Endodermal cell (in vitro differentiated cells): ENCODE results near the gene PPFIBP2. TPM values are rescaled to one million over a fixed set of nuclear protein-coding genes. Genes with fewer than 3 reads are reported as not detected.
A peak's percentile ranks its signal among the peaks of the same experiment; 100 is the strongest.

Experiments used
- DNase-seq: peaks from one replicate; pipeline ENCODE4 v3.0.0-alpha.2; 2017
- H3K27ac ChIP-seq: 2 replicates; pipeline ENCODE4 v1.5.1; 2013; ENCODE audit warnings: mild to moderate bottlenecking, low read depth, low read length, moderate library complexity
- H3K27me3 ChIP-seq: 2 replicates; pipeline ENCODE4 v1.6.1; 2013; ENCODE audit warnings: mild to moderate bottlenecking, low read length, moderate library complexity; ENCODE audit not compliant: insufficient read depth, control insufficient read depth, poor library complexity, severe bottlenecking
- H3K36me3 ChIP-seq: 2 replicates; pipeline ENCODE4 v1.7.0; 2013; ENCODE audit warnings: mild to moderate bottlenecking, low read length, moderate library complexity; ENCODE audit not compliant: control insufficient read depth, insufficient read depth
- H3K4me1 ChIP-seq: one replicate; pipeline ENCODE4 v1.7.0; 2013; ENCODE audit warnings: low read length; ENCODE audit not compliant: control insufficient read depth, insufficient read depth
- H3K4me3 ChIP-seq: 2 replicates; pipeline ENCODE4 v1.5.1; 2013; ENCODE audit warnings: mild to moderate bottlenecking, low read length, moderate library complexity
- H3K9ac ChIP-seq: 2 replicates; pipeline ENCODE4 v1.6.1; 2013; ENCODE audit warnings: mild to moderate bottlenecking, low read length, moderate library complexity; ENCODE audit not compliant: poor library complexity, severe bottlenecking; ENCODE audit errors: extremely low read depth
- H3K9me3 ChIP-seq: 2 replicates; pipeline ENCODE4 v1.6.1; 2013; ENCODE audit warnings: mild to moderate bottlenecking, low read length, moderate library complexity; ENCODE audit not compliant: control insufficient read depth
- H3K27ac Mint-ChIP-seq: 2 replicates; pipeline ENCODE4 v1.8.0; 2020; ENCODE audit warnings: mixed read lengths
- H3K27me3 Mint-ChIP-seq: 2 replicates; pipeline ENCODE4 v1.8.0; 2021; ENCODE audit warnings: mild to moderate bottlenecking, mixed read lengths; ENCODE audit not compliant: insufficient read depth
- H3K36me3 Mint-ChIP-seq: 2 replicates; pipeline ENCODE4 v1.8.0; 2020; ENCODE audit warnings: low read depth, mixed read lengths
- H3K4me1 Mint-ChIP-seq: 2 replicates; pipeline ENCODE4 v1.8.0; 2020; ENCODE audit warnings: mixed read lengths
- H3K4me3 Mint-ChIP-seq: 2 replicates; pipeline ENCODE4 v1.8.0; 2020; ENCODE audit warnings: mild to moderate bottlenecking, moderate library complexity, mixed read lengths
- H3K9me3 Mint-ChIP-seq: 2 replicates; pipeline ENCODE4 v1.8.0; 2020; ENCODE audit warnings: mild to moderate bottlenecking, mixed read lengths
- CTCF ChIP-seq: fragments of 200-600 bp; sonication (generic); conservative IDR thresholded peaks from 2 replicates; pipeline ENCODE4 v1.5.0; 2021; ENCODE audit warnings: antibody characterized with exemption, mild to moderate bottlenecking
- WGBS, 2 experiments: methylation state at CpG; one replicate each; pipeline versions ENCODE4 v1.1.5 to v1.1.7; 2013; ENCODE audit warnings: missing lambda C conversion rate in 2 of 2, mixed read lengths in 1 of 2; ENCODE audit not compliant: insufficient coverage in 1 of 2, insufficient read length in 1 of 2; 5-methylcytosine and 5-hydroxymethylcytosine counted together
- long read RNA-seq, 4 experiments: library from polyadenylated mRNA in 2 of 4; library from RNA in 1 of 4; library from capped mRNA in 1 of 4; stranded (forward) in 3 of 4; unstranded in 1 of 4; transcript quantifications; one replicate each; pipeline ENCODE4 v2.0.0, GENCODE V29; 2020 to 2021; ENCODE audit warnings: inconsistent platforms in 1 of 4
- polyA plus RNA-seq, 2 experiments: library from polyadenylated mRNA; stranded (reverse); fragments of 50-300 nt; gene quantifications; one replicate each; pipeline ENCODE4 v1.2.3, GENCODE V29; 2013
- total RNA-seq, 2 donors: library from RNA; stranded (reverse); fragmentation: NEBNext Ultra II Directional in 1 of 2; extraction: Animal tissue kit (Norgen Biotek cat#: 25700) in 1 of 2; gene quantifications; 2 replicates in 1 of 2; 3 replicates in 1 of 2; pipeline ENCODE4 v1.2.1, GENCODE V29; 2021

PPFIBP2 gene
- 100 to 1,000 TPM; 149 to 195 TPM for total RNA-seq
- polyA plus RNA-seq (2013, experiment 1 of 2), result 23.6 TPM
- 16.9 TPM for polyA plus RNA-seq (2013, experiment 2 of 2)
- long read RNA-seq, experiment 1, transcript PPFIBP2-216 (20 exons, 2,965 nt), result major isoform, 12 of 48 reads
- long read RNA-seq, experiment 1, partial matches to known transcripts, result 17 of 48 reads
- long read RNA-seq, experiment 1, other reads (novel, unspliced or antisense), result 18 of 48 reads
- long read RNA-seq, experiment 2, transcript PPFIBP2-216 (20 exons, 2,965 nt), result major isoform, 207 of 394 reads
- long read RNA-seq, experiment 2, transcript PPFIBP2-201 (24 exons, 3,557 nt), result minor isoform, 44 of 394 reads
- long read RNA-seq, experiment 2, partial matches to known transcripts, result 43 of 394 reads
- long read RNA-seq, experiment 2, other reads (novel, unspliced or antisense), result 100 of 394 reads
- long read RNA-seq, experiment 3, transcript PPFIBP2-201 (24 exons, 3,557 nt), result minor isoform, 83 of 682 reads
- long read RNA-seq, experiment 3, transcript PPFIBP2-216 (20 exons, 2,965 nt), result major isoform, 381 of 682 reads
- long read RNA-seq, experiment 3, partial matches to known transcripts, result 43 of 682 reads
- long read RNA-seq, experiment 3, other reads (novel, unspliced or antisense), result 173 of 682 reads
- long read RNA-seq, experiment 4, transcript PPFIBP2-216 (20 exons, 2,965 nt), result major isoform, 19 of 52 reads
- long read RNA-seq, experiment 4, partial matches to known transcripts, result 25 of 52 reads
- long read RNA-seq, experiment 4, other reads (novel, unspliced or antisense), result 7 of 52 reads

GRCh38 chr11:7513234-7514098 lies at the start of gene PPFIBP2:
Gene PPFIBP2, plus strand, starts transcription at chr11:7513999. Its CDS starts 35,477 bp downstream, at chr11:7549476.
- Mint-ChIP-seq H3K4me3 (peak within 1 kb of the TSS; percentile 77), H3K27ac (peak within 1 kb of the TSS; percentile 95)
- DNase-seq, result peak; percentile 94

GRCh38 chr11:7467652-7468051 lies 46.1 kb upstream of the PPFIBP2 start:
- H3K9me3 ChIP-seq, result no peaks in the 10 kb centered on the region
- H3K9ac ChIP-seq, result no peak overlapping the region
- no peaks in the 10 kb centered on the region for H3K4me1 Mint-ChIP-seq
- H3K4me3 ChIP-seq, result no peak overlapping the region
- no peak for TF ChIP-seq CTCF
- no peaks in the 10 kb centered on the region for H3K4me1 ChIP-seq
- H3K27ac ChIP-seq, result no peak overlapping the region
- no peaks in the 10 kb centered on the region for H3K27me3 ChIP-seq
- H3K36me3 Mint-ChIP-seq, result no peaks in the 10 kb centered on the region
- DNase-seq, result no peak
- 90% methylated on average over 2 of the region's 2 CpGs; no CpG with 5 or more reads in 1 of the 2 experiments for WGBS, 2 experiments
- no peaks in the 10 kb centered on the region for H3K27me3 Mint-ChIP-seq
- no peak overlapping the region for H3K4me3 Mint-ChIP-seq
- no peaks in the 10 kb centered on the region for H3K9me3 Mint-ChIP-seq
- H3K36me3 ChIP-seq, result no peaks in the 10 kb centered on the region
- no peak overlapping the region for H3K27ac Mint-ChIP-seq

More at GRCh38 chr11:7513234-7514098, at the start of gene PPFIBP2:
- Histone ChIP-seq H3K4me3 (peak within 1 kb of the TSS; percentile 89), H3K4me1 (peaks cover 26% of the 10 kb centered on the region), H3K36me3 (no peaks in the 10 kb centered on the region), H3K9me3 (no peaks in the 10 kb centered on the region), H3K9ac (peak within 1 kb of the TSS; percentile 47), H3K27ac (no peak within 1 kb of the TSS), H3K27me3 (peaks cover 7% of the 10 kb centered on the region)
- peak; percentile 82 for TF ChIP-seq CTCF
- Mint-ChIP-seq H3K4me1 (peaks cover 53% of the 10 kb centered on the region), H3K9me3 (no peaks in the 10 kb centered on the region), H3K36me3 (no peaks in the 10 kb centered on the region), H3K27me3 (peaks cover 24% of the 10 kb centered on the region)
- 0% methylated on average over 16 to 79 of the region's 79 CpGs for WGBS, 2 experiments

- no peak for TF ChIP-seq CTCF
- Mint-ChIP-seq H3K9me3 (no peaks in the 10 kb centered on the region), H3K27ac (no peak overlapping the region), H3K4me3 (no peak overlapping the region), H3K27me3 (no peaks in the 10 kb centered on the region), H3K36me3 (no peaks in the 10 kb centered on the region), H3K4me1 (no peaks in the 10 kb centered on the region)
- no peaks in the 10 kb centered on the region for H3K9me3 ChIP-seq
- H3K27ac ChIP-seq, result no peak overlapping the region
- no peaks in the 10 kb centered on the region for H3K27me3 ChIP-seq
- no peak for DNase-seq
- H3K36me3 ChIP-seq, result no peaks in the 10 kb centered on the region
- no peaks in the 10 kb centered on the region for H3K4me1 ChIP-seq
- 90 to 94% methylated on average over 3 to 5 of the region's 5 CpGs for WGBS, 2 experiments
- H3K4me3 ChIP-seq, result no peak overlapping the region
- no peak overlapping the region for H3K9ac ChIP-seq
Observed at GRCh38 chr11:7469351-7469865, 44.4 kb upstream of the PPFIBP2 start.
